ENCODE measurements around the gene SDF4. TPM values are rescaled to one million over a fixed set of nuclear protein-coding genes. Genes with fewer than 3 reads are reported as not detected.

The SDF4 gene
- total RNA-seq, 1 experiment from 2014 or later, result 128 TPM

GRCh38 chr1:1191734-1192133 is 40.1 kb downstream of the SDF4 start:
- CTCF ChIA-PET, result no interaction called here
- BruUV-seq (replicated peaks), result no TSS peak
- TF ChIP-seq CTCF (IDR thresholded peaks at IDR 0.05; ENCODE audit: unreplicated experiment), result no peak
- Mint-ChIP-seq H3K9me3 (ENCODE audit: low read depth, unreplicated experiment) (peaks cover 4% of the 10 kb centered on the region), H3K27me3 (ENCODE audit: unreplicated experiment) (no peaks in the 10 kb centered on the region), H3K4me1 (ENCODE audit: low read depth, unreplicated experiment) (no peaks in the 10 kb centered on the region), H3K27ac (ENCODE audit: unreplicated experiment) (no peak overlapping the region), H3K4me3 (ENCODE audit: low read depth, unreplicated experiment) (no peak overlapping the region), H3K36me3 (ENCODE audit: insufficient read depth, unreplicated experiment) (no peaks in the 10 kb centered on the region)
- intact Hi-C loops (cut with micrococcal nuclease; ENCODE audit: unreplicated experiment), result no loop called here
- DNase-seq, result no peak

GRCh38 chr1:1189111-1189510 is 42.7 kb downstream of the SDF4 start:
- no peak for TF ChIP-seq CTCF (IDR thresholded peaks at IDR 0.05; ENCODE audit: unreplicated experiment)
- Mint-ChIP-seq H3K27ac (ENCODE audit: unreplicated experiment) (no peak overlapping the region), H3K36me3 (ENCODE audit: insufficient read depth, unreplicated experiment) (peaks cover 6% of the 10 kb centered on the region), H3K27me3 (ENCODE audit: unreplicated experiment) (no peaks in the 10 kb centered on the region), H3K4me3 (ENCODE audit: low read depth, unreplicated experiment) (no peak overlapping the region), H3K9me3 (ENCODE audit: low read depth, unreplicated experiment) (no peaks in the 10 kb centered on the region), H3K4me1 (ENCODE audit: low read depth, unreplicated experiment) (no peaks in the 10 kb centered on the region)
- CTCF ChIA-PET, result no interaction called here
- no TSS peak for BruUV-seq (replicated peaks)
- intact Hi-C loops (cut with micrococcal nuclease; ENCODE audit: unreplicated experiment), result no loop called here
- DNase-seq, result no peak

GRCh38 chr1:1187938-1188337 is 43.9 kb downstream of the SDF4 start:
- CTCF ChIA-PET, result interaction anchor here (0.7 kb wide), 1 partner anchor 17 kb away, joined by 3 read pairs; no protein-coding TSS in a partner anchor
- intact Hi-C loops (cut with micrococcal nuclease; ENCODE audit: unreplicated experiment), result no loop called here
- no peak for TF ChIP-seq CTCF (IDR thresholded peaks at IDR 0.05; ENCODE audit: unreplicated experiment)
- Mint-ChIP-seq H3K27ac (ENCODE audit: unreplicated experiment) (no peak overlapping the region), H3K27me3 (ENCODE audit: unreplicated experiment) (no peaks in the 10 kb centered on the region), H3K9me3 (ENCODE audit: low read depth, unreplicated experiment) (no peaks in the 10 kb centered on the region), H3K36me3 (ENCODE audit: insufficient read depth, unreplicated experiment) (peaks cover 11% of the 10 kb centered on the region), H3K4me1 (ENCODE audit: low read depth, unreplicated experiment) (no peaks in the 10 kb centered on the region), H3K4me3 (ENCODE audit: low read depth, unreplicated experiment) (no peak overlapping the region)
- no peak for DNase-seq
- BruUV-seq (replicated peaks), result no TSS peak

- no peaks in the 10 kb centered on the region for H3K9me3 Mint-ChIP-seq (ENCODE audit: low read depth, unreplicated experiment)
- no peak for TF ChIP-seq CTCF (IDR thresholded peaks at IDR 0.05; ENCODE audit: unreplicated experiment)
- intact Hi-C loops (cut with micrococcal nuclease; ENCODE audit: unreplicated experiment), result no loop called here
- H3K27me3 Mint-ChIP-seq (ENCODE audit: unreplicated experiment), result no peaks in the 10 kb centered on the region
- CTCF ChIA-PET, result no interaction called here
- no peaks in the 10 kb centered on the region for H3K4me1 Mint-ChIP-seq (ENCODE audit: low read depth, unreplicated experiment)
- no TSS peak for BruUV-seq (replicated peaks)
- no peak for DNase-seq
- H3K36me3 Mint-ChIP-seq (ENCODE audit: insufficient read depth, unreplicated experiment), result peaks cover 16% of the 10 kb centered on the region
- H3K4me3 Mint-ChIP-seq (ENCODE audit: low read depth, unreplicated experiment), result no peak overlapping the region
- no peak overlapping the region for H3K27ac Mint-ChIP-seq (ENCODE audit: unreplicated experiment)
Measured at GRCh38 chr1:1185101-1185765, 46.6 kb downstream of the SDF4 start.
